GM21737 (cell line): Measurements from ENCODE around the gene TMEM54.
"Not testable (repeated sequence)": the region's sequence is repeated elsewhere in the genome, so short reads cannot be mapped to it uniquely, and the experiment has no call there.

Experiments
- ATAC-seq: cut with Tn5 transposase; IDR thresholded peaks from one replicate; pipeline ENCODE4 v1.9.1; 2021; ENCODE audit warnings: mild to moderate bottlenecking, moderate library complexity; ENCODE audit not compliant: unreplicated experiment

The TMEM54 gene

DNA sequence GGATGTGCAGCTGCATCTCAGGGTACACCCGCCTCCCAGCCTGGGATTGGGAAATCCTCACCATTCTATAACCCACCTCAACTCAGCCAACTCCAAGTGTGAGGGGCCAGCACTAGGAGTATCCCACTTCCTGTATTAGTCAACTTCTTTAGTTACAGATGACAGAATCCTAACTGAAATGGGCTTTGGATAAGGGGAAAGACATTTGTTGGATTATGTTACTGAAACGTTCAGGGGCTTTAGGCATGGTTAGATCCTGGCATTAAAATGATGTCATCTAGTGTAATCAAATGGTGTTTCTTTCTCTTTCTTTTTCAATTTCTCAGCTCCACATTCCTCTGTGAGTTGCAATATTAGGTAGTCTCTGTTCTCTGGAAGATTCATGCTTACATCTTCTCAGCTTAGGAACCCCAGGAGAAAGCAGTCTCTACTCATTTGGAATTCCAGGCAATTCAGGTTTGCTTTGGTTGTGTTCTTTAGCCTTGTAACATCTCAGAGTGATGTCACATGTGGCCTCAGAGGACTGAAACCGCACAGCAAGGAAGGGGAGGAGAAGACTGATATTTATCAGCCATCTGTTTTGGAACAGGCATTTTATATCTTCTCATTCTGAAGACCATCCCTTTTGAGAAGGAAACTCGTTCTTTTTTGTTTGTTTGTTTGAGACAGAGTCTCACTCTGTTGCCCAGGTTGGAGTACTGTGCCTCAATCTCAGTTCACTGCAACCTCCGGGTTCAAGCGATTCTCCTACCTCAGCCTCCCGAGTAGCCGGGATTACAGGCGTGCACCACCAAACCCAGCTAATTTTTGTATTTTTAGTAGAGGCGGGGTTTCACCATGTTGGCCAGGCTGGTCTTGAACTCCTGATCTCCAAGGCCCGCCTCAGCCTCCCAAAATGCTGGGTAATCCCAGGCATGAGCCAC, 18.9 kb upstream of the TMEM54 start:
- no peak for ATAC-seq

GRCh38 chr1:32918179-32918578, 17.0 kb upstream of the TMEM54 start:
- ATAC-seq = no peak

DNA sequence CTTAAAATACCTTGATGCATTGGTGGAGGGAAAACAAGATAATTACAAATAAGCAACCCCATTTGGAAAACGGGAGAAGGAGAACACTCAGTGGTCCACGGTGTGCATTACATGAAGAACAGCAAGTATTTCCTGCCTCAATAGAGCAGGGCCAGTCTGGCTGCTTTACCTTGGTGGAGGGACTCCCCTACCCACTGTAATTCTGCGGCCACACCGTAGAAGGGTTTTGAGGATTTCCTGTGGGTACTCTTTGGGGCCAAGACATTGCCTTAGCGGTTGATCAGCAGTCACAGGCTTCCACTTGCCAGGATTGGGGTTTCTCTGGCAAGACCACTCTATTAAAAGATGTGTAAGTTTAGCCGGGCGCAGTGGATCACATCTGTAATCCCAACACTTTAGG, 16.3 kb upstream of the TMEM54 start:
- no peak for ATAC-seq

DNA sequence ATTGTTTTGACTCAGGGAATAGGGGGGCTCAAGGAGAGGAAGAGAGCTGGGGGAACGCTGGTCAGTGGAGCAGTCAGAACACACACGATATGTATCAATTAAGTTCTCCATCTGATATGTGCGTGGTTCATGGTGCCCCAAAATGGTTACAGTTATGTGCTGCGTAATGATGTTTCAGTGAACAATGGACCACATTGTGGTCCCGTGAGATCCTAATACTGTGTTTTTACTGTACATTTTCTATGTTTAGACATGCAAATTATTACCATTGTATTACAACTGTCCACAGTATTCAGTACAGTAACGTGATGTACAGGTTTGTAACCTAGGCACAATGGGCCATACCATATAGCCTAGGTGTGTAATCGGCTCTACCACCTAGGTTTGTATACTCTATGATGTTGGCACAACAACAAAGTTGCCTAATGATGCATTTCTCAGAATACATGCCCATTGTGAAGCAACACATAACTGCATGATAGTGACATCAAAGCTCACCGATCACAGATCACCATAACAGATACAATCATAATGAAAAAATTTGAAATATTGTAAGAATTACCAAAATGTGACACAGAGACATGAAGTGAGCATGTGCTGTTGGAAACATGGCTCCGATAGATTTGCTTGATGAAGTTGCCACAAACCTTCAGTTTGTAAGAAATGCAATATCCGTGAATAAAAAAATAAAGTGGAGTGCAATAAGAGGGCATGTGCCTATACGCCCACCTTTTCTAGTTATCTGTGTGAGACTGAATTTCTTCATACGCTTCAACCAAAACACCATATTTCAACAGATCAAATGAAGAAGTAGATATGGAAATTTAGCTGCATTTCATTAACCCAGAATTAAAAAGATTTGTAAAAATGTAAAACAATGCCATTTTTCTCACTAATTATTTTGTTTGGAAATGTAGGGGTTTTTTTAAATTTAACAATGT, 14.8 kb upstream of the TMEM54 start:
- no peak for ATAC-seq

DNA sequence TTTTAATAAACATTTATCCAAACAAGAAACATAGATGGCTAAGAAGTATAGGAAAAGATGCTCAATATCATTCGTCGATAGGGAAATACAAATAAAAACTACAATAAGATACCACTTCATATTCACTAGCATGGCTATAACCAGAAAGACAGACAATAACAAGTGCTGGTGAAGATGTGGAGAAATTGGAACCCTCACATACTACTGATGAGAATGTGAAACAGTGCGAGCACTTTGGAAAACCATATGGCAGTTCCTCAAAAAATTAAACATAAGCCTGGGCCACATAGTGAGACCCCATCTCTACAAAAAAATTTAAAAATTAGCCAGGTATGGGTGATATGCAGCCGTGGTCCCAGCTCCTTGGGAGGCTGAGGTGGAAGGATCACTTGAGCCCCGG, 9.1 kb upstream of the TMEM54 start:
- no peak for ATAC-seq

- no peak for ATAC-seq
Measured at GRCh38 chr1:32907435-32907834, 6.2 kb upstream of the TMEM54 start.

DNA sequence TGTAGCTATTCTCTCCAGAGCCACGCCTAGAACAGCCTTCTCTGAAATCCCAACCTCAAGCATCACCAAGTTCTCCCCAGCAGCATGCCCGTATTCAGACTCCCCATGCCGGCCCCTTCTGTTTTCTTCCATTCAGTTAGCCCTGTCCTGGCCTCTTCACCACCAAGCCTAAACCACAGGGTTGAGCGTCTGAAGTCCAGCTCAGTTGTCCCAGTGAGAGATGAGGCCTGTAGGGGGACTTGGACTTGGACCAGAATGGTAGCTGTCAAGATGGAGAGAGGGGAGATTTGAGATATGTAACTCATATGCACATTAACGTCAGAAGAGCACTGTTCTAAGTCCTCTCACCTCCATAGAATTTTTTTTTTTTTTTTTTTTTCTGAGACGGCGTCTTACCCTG, 5.5 kb upstream of the TMEM54 start:
- ATAC-seq = no peak

DNA sequence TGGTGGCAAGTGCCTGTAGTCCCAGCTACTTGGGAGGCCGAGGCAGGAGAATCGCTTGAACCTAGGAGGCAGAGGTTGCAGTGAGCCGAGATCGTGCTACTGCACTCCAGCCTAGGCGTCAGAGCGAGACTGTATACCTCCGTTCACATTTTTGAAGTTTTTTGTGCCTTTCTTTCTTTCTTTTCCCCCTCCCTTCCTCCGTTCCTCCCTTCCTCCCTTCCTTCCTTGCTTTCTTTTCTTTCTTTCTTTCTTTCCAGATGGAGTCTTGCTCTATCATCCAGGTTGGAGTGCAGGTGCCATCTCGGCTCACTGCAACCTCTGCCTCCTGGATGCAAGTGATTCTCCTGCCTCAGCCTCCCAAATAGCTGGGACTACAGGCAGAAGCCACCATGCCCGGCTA, 4.4 kb upstream of the TMEM54 start:
- not testable (repeated sequence) for ATAC-seq

DNA sequence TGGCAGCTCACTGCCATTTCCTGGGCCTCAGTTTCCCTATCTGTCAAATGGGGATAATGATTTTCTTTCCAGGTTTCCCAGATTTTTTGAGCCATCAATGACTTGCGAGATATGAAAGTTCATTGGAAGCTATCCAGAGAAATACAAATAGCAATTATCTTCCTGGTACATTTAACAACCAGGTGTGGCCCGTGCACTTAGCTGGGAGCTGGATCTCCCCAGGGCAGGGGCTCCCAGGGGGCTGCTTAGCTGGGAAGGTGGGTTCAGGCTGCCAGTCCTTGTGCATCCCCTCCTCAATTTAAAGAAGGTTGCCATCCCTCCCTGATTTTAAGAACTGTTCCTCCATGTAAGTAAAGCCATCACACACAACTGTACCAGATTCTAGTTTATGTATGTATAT, 3.6 kb upstream of the TMEM54 start:
- no peak for ATAC-seq

- ATAC-seq = no peak
Measured at GRCh38 chr1:32903991-32904785, 3.0 kb upstream of the TMEM54 start.

DNA sequence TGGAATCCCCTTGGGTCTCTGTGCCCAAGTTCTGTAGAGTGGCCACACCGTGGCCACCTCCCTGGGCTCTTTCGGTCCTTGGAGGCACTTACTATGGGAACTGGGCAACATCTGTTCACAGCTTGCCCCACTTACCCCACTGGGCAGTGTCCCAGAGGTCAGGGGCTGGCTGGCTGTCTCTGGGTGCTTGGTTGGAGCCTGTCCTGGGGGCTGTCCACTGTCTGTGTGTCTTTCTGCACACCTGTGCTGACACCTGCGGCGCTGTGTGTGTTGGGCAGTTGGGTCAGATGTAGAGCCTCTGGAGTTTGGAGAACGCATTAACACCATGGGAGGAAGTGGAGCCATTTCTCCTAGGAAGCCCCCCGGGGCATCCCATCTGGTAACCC, 1.3 kb upstream of the TMEM54 start:
- ATAC-seq = no peak

DNA sequence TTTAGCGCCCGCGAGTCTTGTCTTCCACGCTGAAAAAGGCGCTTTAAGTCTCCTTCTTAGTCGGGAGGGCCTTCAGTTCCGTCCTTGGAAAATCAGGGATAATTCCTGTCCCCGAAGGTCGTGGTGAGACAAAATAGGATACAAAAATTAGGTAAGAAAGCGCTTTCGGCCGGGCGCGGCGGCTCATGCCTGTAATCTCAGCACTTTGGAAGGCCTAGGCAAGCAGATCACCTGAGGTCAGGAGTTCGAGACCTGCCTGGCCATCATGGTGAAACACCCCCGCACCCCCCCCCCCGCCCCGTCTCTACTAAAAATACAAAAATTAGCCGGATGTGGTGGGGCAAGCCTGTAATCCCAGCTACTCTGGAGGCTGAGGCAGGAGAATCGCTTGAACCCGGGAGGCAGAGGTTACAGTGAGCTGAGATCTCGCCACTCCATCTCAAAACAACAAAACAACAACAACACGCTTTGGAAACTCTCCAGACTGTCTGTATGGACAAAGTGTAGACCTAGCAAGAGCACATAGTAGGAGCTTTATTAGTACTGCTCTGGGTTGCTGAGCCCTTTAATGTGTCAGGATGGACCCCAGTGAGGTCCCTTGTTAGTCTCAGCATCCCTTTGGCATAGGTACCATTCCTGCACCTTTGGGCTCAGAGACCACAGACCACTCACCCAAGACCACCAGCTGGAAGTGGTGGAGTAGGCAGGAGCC, 790 bp upstream of the TMEM54 start:
- ATAC-seq = no peak

- ATAC-seq = no peak
Measured at GRCh38 chr1:32900371-32900955, 726 bp downstream of the TMEM54 start.

DNA sequence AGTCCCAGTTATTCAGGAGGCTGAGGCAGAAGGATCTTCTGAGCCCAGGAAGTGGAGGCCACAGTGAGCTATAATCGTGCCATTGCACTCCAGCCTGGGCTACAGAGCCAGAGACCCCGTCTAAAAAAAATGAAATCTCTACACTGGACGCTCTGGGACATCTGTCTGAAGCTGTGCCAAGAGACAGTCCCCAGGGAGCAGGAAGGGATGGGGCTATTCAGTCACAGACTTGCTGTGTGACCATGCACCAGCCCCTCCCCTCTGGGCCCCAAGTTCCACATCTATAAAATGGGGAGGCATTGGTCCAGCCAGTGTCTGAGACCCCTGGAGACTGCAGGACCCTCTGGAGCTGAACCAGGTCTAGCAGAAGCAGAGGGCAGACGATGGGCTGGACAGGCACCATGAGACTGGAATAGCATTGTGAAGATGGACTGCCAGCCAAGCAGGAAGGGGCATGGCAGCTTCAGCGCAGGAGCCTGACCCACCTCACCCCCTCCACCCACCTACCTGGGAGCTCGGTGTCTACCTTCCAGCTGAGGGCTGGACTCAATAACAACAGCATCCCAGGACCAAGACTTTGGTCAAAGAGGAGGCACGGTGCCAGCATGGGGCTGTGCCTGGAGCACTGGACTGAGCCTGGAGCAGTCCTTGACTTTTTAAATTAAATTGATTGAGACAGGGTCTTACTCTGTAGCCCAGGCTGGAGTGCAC, 1.4 kb downstream of the TMEM54 start:
- no peak for ATAC-seq

GRCh38 chr1:32898958-32899357, 2.2 kb downstream of the TMEM54 start:
- no peak for ATAC-seq

GRCh38 chr1:32898056-32898455, 3.1 kb downstream of the TMEM54 start:
- no peak for ATAC-seq

GRCh38 chr1:32897082-32898049, 3.8 kb downstream of the TMEM54 start:
- no peak for ATAC-seq

- no peak for ATAC-seq
Measured at GRCh38 chr1:32896451-32896850, 4.7 kb downstream of the TMEM54 start.
